DMS79 treated with DMSO at 0.1 percent for 48 hours (cell line): ENCODE measurements around the gene LETMD1.
"Not testable (repeated sequence)": the region's sequence is repeated elsewhere in the genome, so short reads cannot be mapped to it uniquely, and the experiment has no call there.

ENCODE experiments used
- DNase-seq: peaks from one replicate; lab custom pipeline; 2025; lab: John Stamatoyannopoulos, UW

The LETMD1 gene

DNA sequence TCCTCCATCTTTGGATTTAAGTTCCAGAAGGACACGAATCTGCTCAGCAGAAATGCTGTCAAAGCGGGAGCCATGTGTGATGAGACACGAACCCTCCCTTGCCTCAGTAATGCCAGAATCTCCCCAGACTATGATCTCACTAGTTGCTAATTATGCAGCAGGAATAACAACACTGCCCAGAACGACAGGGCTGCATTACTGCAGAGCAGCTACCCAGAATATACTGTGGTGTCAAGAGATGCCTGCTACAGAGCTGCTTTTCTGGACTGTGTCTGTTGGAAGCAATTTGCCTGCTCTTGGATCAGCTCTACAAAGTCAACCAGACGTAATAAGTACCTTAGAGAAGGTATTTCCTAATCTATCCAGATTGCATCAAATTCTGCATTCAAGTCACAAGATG, 29.8 kb downstream of the LETMD1 start:
- no peak for DNase-seq

DNA sequence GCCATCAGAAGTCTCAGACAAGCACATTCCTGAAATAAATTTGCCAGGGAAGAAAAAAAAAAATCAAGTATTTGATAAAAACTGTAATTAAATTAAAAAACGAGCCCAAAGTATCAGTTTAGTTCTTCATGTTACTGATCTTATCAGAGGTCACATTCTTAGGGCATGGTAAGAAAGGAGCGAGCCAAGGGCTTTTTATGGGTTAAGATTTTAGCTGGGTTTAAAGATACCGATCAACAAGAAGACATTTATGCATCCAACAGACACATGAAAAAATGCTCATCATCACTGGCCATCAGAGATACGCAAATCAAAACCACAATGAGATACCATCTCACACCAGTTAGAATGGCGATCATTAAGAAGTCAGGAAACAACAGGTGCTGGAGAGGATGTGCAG, 30.2 kb downstream of the LETMD1 start:
- DNase-seq, result not testable (repeated sequence)

DNA sequence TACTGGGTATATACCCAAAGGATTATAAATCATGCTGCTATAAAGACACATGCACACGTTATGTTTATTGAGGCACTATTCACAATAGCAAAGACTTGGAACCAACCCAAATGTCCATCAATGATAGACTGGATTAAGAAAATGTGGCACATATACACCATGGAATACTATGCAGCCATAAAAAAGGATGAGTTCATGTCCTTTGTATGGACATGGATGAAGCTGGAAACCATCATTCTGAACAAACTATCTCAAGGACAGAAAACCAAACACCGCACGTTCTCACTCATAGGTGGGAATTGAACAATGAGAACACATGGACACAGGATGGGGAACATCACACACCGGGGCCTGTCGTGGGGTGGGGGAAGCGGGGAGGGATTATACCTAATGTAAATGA, 30.7 kb downstream of the LETMD1 start:
- not testable (repeated sequence) for DNase-seq

DNA sequence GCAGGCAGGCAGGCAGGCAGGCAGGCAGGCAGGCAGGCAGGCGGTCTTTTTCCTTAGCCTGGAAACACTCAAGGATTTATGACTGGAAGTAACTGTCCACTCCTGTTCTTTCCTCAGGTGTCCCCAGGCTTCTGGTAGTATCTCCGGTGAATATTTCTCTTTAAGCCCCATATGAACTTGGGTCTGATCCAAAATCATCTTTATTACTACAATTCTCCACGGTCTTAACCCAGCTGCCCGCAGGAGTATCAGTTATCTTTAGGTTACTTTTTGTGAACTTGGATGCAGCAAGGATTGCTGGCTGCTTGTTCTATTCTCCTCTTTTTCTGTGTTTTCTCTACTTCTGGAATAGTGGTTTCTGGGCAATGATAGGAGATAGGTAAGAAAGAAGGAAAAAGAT, 32.0 kb downstream of the LETMD1 start:
- no peak for DNase-seq

DNA sequence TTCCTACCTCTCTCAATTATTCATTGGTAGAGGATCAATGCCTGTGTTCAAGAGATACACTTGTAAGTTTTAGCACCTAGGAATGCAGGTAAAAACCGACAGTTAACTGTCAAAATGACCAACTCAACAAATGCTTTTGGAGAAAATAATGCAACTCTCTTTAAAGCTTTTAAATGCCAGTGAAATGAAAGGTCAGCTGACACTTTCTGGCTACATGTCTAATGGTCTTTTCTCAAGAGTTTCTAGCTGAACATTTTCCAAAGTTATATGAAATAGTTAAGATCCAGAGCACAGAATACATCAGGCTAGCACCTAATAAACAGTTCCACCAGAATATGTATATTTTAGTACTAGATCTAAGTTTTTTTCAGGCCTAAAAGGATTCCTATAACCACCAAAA, 33.3 kb downstream of the LETMD1 start:
- DNase-seq, result no peak

DNA sequence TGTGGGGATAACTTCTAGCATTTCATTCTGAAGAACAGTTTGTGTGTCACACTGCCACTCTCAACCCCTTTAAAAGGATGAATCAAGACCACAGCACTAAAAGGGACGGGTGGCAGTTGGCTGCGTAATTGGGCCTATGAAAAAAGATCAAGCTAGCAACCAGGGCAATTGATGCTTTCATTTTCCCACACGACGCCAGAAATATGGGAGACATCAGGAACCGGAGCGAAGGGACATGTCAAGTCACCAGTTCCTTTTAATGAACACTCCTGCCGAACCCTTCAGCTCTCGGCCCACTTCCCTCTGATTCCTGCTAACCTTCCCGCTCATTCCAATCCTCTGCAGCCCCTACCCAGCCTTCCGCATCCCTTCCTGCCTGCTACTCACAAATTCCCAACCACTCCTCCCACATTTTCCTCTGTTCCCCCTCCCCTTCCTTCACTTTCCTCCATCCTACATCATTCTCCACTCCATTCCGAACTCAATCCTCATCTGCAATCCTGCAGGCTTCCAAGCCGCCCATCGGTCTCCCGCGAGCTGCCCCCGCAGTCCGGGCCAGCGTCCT, 34.5 kb downstream of the LETMD1 start:
- peak; percentile 17 for DNase-seq

DNA sequence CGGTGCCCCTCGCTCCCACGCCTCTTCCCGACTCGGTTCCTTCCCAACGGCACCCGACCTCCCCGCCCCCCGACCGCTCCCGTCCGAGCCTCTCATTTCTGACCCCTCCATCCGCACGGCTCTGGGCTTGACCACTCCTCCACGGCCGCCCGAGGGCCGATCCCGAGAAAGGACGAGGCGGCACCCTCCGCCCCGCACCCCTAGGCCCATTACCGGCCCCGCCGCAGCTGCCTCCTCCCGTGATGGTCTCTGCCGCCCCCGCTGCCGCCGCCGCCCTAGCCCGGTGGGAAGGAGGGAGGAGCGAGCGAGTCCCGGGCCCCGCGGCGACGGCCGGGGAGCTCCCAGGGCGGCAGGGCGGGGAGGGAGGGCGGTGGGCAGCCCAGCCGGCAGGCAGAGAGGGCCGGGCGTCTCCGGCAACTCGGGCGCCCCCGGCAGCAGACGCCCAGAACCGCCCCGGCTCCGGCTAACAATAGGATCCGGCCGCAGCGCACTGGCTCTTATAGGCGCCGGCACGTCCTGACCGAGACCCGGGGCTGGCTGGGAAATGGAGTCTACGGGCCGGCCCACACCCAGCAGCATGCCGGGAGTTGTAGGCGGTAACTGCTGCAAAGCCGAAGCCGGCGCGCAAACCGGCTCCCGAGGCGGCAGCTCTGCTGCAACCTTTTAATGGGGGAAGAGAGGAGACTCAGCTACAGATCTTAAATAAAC, 35.2 kb downstream of the LETMD1 start, which contains the start of gene CSRNP2:
Gene CSRNP2, minus strand, starts transcription at position 471 of the 708 bp plus-strand sequence. CDS start 7,035 bp downstream, outside the sequence.
- peak; percentile 74 for DNase-seq

DNA sequence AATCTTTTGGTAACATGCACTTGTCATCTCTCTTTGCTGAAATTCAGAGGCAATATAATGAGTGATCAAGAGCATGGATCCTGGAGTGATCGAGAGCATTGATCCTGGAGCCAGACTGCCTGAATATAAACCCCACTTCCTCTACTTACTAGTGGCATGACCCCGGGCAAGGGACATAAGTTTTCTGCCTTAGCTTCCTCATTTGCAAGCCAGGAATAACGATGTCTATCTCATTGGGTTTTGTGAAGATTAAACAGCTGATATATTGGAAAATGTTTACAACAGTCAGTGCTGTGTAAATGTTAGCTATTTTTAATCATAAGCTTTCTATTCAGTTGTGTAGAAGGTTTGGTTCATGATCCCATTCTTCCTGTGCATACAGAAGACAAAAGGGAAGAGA, 37.6 kb downstream of the LETMD1 start:
- no peak for DNase-seq

DNA sequence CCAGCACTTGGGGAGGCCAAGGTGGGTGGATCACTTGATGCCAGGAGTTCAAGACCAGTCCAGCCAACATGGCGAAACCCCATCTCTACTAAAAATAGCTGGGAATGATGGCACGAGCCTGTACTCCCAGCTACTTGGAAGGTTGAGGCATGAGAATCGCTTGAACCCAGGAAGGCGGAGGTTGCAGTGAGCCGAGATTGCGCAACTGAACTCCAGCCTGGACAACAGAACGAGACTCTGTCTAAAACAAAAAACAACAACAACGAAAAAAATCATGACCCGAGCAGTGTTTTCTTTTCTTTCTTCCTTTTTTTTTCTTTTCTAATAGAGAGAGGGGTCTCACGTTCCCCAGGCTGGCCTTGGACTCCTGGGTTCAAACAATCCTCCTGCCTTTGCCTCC, 38.8 kb downstream of the LETMD1 start:
- no peak for DNase-seq

DNA sequence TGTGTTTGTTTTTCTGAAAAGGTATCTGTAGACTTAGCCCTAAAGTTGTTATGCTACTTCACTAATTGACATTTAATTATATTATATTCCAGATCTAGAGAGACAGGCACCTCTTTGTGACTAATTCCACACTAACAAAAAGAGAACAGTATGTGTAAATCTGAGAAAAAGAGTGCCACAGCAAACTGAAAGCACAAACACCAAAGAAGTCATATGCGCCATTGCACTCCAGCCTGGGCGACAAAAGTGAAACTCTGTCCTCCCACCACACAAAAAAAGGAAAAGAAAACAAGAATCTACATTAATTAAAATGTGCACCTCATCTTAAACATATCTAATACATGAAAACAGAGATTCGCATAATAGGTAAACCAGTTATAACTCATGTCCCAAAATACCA, 39.7 kb downstream of the LETMD1 start:
- no peak for DNase-seq

DNA sequence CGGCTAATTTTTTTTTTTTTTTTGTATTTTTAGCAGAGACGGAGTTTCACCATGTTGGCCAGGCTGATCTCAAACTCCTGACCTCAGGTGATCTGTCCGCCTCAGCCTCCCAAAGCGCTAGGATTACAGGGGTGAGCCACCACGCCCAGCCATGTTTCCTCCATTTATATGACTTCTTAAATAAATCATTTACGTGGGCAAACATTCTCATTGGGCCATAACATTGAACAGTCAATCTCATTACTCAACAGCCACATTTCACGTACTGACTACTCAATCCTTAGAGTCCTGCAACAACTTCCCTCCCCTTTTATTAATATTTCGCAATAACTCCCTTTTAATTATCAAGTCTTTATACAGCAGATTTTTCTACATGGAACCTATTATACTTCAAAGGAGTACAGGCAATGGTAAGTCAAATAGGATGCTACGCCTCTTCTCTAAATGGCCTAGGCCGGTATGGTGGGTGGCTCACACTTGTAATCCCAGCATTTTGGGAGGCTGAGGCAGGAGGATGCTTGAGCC, 42.6 kb downstream of the LETMD1 start:
- no peak for DNase-seq

DNA sequence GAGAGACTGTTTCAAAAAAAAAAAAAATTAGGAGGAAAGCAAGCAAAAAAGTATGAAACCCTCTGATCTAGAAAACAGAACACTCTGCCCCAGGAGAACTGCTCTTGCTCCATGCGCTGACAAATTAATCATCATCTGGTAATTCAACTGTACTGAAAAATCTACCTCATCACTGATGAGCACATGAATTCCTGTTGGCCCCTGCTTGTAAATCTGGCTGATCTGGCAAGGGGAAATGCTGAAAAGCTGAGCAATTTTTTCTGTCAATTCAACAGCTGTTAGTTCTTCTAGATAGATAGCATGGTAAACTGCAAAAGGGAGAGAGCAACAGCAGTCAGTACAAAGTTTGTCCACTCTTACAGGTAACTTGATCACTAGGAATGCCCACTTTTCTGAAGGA, 50.5 kb downstream of the LETMD1 start:
- DNase-seq, result no peak

DNA sequence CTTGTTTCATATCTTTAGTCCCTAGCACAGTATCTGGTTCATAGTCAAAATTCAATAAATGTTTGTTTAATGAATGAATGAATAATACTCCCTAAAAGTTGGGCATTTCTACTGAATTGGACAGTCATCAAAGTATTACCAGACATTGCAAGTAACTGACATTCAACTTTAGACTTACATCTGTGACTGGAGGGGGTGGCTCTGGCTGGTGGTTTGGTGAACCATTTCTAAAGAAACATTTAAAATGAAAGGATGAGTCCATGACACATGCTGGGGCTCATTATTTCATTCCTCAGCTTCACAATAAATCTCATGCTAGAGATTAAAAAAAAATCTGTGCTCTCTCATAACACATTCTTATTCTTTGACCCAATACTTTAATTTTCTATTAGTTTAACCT, 55.9 kb downstream of the LETMD1 start:
- no peak for DNase-seq

DNA sequence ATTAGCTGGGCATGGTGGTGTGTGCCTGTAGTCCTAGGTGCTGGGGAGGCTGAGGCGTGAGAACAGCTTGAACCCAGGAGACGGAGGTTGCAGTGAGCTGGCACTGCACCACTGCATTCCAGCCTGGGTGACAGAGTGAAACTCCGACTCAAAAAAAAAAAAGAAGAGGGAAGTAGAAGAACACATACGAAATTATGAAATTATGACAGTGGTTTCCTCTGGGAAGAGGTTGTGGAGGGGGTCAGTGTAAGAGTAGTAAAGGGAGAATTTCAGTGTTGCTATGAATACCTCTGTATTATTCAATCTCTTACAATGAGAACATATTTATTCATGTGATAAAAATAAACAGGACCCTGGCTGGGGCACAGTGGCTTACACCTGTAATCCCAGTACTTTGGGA, 60.0 kb downstream of the LETMD1 start:
- DNase-seq, result no peak
